IPS-NIHi11 (cell line): Measurements from ENCODE around the gene ZNF197.
"Not testable (repeated sequence)": the region's sequence is repeated elsewhere in the genome, so short reads cannot be mapped to it uniquely, and the experiment has no call there.

ENCODE experiments used
- DNase-seq: peaks from one replicate; pipeline ENCODE4 v3.0.0; 2012; ENCODE audit warnings: mixed read lengths, low spot score

Gene ZNF197

DNA sequence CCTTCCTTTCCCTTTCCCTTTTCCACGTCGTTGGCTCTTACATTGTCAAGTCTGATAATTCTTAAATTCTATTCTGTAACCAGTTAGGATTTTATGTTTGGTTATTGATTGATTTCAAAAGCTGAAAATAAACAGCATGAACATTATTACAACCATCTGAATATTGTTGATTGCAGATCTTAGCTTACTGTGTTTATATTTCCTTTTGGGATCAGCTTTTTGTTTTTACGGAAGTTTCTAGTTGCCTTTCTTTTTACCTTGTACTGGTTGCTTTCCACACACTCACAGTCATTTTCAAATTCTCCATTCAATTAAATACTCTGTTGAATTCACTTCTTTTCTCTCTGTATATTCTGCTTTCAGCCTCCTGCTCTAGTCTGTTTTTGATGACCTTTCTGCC, 40.3 kb downstream of the ZNF197 start:
- no peak for DNase-seq

DNA sequence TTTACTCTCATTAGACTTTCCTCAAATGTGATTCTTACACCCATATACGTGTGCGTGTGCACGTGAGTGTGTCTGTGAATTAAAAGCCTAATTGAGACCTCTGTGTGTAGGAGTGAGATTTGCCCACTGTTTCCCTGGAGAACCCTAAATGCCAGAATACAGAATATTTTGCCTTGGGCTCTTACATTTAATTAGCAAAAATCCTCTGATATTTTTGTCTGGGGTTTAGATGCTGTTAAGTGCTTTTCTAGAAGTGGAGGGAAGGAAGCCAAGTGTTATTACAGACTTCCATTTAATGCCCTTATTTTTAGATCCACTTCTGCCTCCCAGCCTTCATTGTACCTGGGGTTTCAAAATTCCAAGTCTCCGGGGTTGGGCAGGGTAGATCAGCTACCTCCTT, 41.5 kb downstream of the ZNF197 start:
- DNase-seq = no peak

DNA sequence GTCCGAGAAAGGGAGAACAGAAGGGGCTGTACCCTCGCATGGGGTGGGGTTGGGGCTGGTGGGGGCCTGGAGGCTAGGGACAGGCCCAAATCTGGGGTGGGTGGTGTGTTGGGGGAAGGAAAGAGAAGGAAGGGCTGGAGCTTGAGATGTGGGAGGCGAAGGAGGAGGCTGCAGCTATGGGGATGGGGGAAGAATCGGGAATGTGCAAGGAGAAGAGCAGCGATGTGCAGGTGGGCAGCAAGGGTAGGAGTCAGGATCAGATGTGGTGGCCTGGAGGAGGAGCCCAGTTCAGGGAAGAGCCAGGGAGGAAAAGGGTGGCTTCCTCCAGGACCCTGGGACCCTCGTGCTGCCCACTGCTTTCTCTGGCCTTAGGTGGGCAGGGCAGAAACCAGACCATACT, 44.9 kb downstream of the ZNF197 start:
- no peak for DNase-seq

DNA sequence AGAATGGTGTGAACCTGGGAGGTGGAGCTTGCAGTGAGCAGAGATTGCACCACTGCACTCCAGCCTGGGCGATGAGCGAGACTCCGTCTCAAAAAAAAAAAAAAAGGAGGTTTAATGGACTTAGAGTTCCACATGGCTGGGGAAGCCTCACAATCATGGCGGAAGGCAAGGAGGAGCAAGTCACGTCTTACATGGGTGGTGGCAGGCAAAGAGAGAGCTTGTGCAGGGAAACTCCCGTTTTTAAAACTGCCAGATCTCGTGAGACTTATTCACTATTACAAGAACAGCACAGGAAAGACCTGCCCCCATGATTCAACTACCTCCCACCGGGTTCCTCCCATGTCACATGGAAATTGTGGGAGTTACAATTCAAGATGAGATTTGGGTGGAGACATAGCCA, 48.6 kb downstream of the ZNF197 start:
- not testable (repeated sequence) for DNase-seq

DNA sequence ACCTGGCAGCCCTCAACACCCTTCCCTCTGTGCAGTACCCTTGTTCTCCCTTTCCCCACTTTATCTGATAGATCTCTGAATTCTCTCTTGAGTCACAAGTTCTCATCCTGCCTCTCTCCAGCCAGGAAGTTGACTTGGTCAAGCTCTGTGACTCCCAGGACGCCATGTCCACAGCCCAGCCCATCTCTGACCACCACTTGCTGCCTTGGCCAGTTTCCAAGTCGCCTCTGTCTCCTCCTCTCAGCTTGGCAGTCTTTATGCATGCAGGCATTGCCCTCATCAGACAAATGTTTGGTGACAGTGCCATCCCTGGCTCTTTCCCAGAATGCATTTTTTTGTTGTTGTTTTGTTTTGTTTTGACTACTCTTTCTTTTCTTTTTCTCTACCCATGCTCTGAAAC, 49.4 kb downstream of the ZNF197 start:
- no peak for DNase-seq

DNA sequence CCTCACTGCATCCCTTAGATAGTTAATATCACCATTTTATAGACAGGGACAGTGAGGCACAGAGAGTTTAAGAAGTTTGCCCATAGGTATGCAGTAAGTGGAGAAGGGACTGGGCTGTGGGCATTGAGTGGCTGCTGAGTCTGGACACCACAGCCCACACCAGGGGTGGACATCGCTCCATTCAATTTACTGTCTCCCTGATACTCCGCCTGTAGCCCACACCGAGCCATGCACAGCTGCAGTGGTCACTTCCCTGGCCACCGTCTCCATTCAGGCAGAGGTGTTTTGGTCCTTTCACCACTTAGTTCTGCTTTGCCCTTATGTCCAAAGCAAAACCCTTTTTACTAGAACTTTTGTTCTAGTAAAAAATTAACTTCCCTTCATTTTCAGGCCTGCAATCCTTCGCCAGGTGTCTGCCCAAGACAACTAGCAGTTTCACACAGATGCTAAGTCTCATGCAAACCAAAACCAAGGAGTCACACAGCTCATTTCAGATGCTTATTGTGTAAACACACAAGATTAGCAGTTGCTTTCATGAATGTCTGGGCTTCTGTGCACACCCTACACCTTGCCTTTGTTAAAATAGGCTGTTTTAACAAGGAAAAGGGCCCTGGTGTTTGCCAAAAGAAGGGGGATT, 53.8 kb downstream of the ZNF197 start:
- no peak for DNase-seq

DNA sequence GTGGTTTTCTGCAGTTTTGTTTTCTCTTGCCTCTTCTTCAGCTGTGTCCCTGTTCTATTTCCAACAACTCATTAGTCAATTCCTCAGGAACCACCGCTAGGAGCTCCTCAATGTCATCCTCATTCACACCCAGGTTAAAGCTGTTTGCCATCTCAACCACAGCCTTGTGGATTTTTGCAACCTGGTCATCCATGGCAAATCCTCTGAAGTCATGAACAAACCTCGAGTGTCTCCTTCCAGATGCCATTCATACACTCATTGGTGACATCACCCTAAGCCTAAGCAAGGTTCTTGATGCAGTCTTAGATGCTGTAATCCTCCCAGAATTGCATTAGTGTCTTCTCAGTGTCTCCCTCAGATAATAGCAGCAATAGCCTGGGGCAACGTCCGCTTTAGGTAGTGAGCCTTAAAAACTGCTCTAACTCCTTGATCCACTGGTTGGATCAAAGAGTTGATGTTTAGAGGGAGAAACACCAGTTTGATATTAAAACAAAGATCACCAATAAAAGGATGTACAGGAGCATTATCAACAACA, 56.2 kb downstream of the ZNF197 start:
- DNase-seq = no peak

DNA sequence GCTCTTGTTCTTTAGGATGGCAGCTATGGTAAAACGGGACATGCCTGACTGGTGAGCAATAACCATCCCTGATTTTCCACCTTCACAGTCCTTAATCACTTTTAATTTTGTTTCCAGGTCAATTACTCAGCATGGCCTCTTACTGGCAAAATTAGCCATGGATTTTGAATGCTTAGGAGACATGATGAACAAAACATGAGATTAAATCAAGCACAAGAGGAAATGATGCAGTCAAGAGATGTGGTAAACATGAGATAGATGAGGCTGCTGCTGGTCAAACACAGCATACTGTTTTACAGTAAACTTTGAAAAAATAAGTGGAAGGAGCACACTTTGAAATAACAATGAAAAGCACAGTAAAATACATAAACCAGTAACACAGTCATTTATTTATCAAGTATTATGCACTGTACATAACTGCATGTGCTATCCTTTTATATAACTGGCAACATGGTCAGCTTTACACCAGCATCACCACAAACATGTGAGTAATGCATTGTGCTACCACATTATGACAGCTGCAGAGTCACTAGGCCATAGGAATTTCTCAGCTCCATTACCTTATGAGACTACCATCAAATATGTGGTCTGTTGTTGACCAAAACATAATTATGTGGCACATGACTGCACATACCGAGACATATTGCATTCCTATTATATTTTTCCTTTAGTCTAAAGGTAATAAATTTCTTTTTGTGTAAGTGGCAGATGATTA, 57.5 kb downstream of the ZNF197 start:
- no peak for DNase-seq

DNA sequence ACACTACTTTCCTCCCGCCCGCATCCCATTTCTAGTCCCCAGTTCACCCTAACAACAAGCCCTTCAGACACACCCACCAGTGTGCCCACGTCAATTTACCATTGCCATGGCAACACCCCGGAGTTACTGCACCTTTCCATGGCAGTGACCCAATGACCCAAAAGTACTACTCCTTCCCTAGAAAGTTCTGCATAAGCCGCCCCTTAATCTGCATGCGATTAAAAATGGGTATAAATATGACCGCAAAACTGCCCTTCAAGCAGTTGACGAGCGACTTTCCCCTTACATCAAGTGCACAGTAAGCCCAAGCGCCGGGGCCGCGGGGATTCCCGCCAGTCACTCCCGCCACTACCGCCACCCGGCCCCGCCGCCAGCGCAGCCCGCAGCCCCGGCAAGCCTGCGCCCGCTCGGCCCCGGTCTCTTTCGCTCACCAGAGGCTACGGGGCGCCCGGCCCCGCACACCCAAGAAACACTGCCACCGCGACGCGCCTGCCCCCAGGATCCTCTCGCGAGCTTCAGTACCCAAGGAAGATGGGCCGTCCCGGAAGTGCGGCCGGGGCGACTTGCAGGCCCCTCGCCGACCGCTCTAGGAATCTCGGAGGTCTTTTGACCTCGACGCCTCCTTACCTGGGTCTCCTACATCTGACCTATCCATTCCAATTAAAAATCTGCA, 60.4 kb downstream of the ZNF197 start:
- DNase-seq = peak; percentile 84

DNA sequence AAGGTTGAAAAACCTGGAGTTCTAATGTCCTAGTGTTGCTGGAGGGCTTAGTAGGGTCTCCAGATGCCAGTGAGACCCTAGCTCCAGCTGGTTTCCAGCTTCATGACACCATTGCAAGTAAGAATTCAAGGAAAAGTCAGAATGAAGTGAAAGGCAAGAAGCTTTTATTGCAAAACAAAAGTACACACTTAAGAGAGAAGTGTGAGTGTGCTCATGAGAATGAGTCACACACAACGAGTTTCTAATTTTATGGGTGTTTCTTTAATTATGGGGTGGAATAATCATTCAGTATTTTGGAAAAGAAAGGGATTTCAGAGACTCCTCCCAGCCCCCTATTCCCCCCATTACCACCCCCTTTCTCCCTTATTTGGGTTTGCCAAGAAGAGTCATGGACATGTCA, 63.1 kb downstream of the ZNF197 start:
- DNase-seq = no peak
